CD14-positive monocyte (primary cell): Measurements from ENCODE around the gene C19orf38. TPM values are rescaled to one million over a fixed set of nuclear protein-coding genes. Genes with fewer than 3 reads are reported as not detected.
A peak's percentile ranks its signal among the peaks of the same experiment; 100 is the strongest.

Source experiments
- DNase-seq, 3 donors: peaks; one replicate each; pipeline ENCODE4 v3.0.0-alpha.2; 2011 to 2022
- H2AFZ ChIP-seq: 2 replicates; pipeline ENCODE4 v1.6.0; 2012; ENCODE audit warnings: mild to moderate bottlenecking, low read depth, low read length, inconsistent platforms; ENCODE audit not compliant: insufficient read depth, poor library complexity, severe bottlenecking
- H3K27ac ChIP-seq, 2 donors: 1 replicate in 1 of 2; 2 replicates in 1 of 2; pipeline ENCODE4 v1.5.1; 2012 to 2013; ENCODE audit warnings: low read length in 2 of 2, control low read depth in 1 of 2, inconsistent platforms in 1 of 2, low read depth in 1 of 2, mild to moderate bottlenecking in 1 of 2
- H3K27me3 ChIP-seq, 2 donors: one replicate each; pipeline versions ENCODE4 v1.6.0 to v1.6.1; 2011 to 2013; ENCODE audit warnings: low read length in 2 of 2; ENCODE audit not compliant: control insufficient read depth in 2 of 2, insufficient read depth in 2 of 2
- H3K36me3 ChIP-seq, 2 donors: replicated peaks in 1 of 2; 1 replicate in 1 of 2; 2 replicates in 1 of 2; pipeline versions ENCODE4 v1.5.1 to v1.6.1; 2012 to 2013; ENCODE audit warnings: low read length in 2 of 2, control low read depth in 1 of 2, inconsistent platforms in 1 of 2, mild to moderate bottlenecking in 1 of 2; ENCODE audit not compliant: insufficient read depth in 2 of 2, control insufficient read depth in 1 of 2
- H3K4me1 ChIP-seq, 2 donors: 1 replicate in 1 of 2; 2 replicates in 1 of 2; pipeline versions ENCODE4 v1.5.1 to v1.6.1; 2012 to 2013; ENCODE audit warnings: low read length in 2 of 2, control low read depth in 1 of 2, inconsistent platforms in 1 of 2, mild to moderate bottlenecking in 1 of 2, moderate library complexity in 1 of 2; ENCODE audit not compliant: insufficient read depth in 2 of 2, control insufficient read depth in 1 of 2
- H3K4me2 ChIP-seq: replicated peaks from 2 replicates; pipeline ENCODE3; 2012; ENCODE audit warnings: low read length, moderate library complexity, mild to moderate bottlenecking; ENCODE audit not compliant: poor library complexity, severe bottlenecking; ENCODE audit errors: extremely low read depth
- H3K4me3 ChIP-seq, 3 experiments: fragments of 200-600 bp in 1 of 3; sonication (generic) in 1 of 3; replicated peaks in 1 of 3; 1 replicate in 2 of 3; 2 replicates in 1 of 3; pipeline ENCODE4 v1.5.1; 2011 to 2013; ENCODE audit warnings: low read length in 3 of 3, mild to moderate bottlenecking in 3 of 3, control low read depth in 2 of 3, low read depth in 2 of 3, inconsistent platforms in 1 of 3, moderate library complexity in 1 of 3
- H3K79me2 ChIP-seq: 2 replicates; pipeline ENCODE4 v1.6.0; 2012; ENCODE audit warnings: mild to moderate bottlenecking, control low read depth, inconsistent platforms, low read length, moderate library complexity; ENCODE audit not compliant: insufficient read depth
- H3K9ac ChIP-seq: 2 replicates; pipeline ENCODE4 v1.6.0; 2017; ENCODE audit warnings: low read length, mild to moderate bottlenecking; ENCODE audit not compliant: insufficient read depth, poor library complexity, severe bottlenecking
- H3K9me3 ChIP-seq, 2 donors: replicated peaks in 1 of 2; 1 replicate in 1 of 2; 2 replicates in 1 of 2; pipeline versions ENCODE4 v1.5.1 to v1.6.1; 2012 to 2013; ENCODE audit warnings: low read length in 2 of 2, control low read depth in 1 of 2; ENCODE audit not compliant: control insufficient read depth in 1 of 2, insufficient read depth in 1 of 2
- H4K20me1 ChIP-seq: 2 replicates; pipeline ENCODE4 v1.6.0; 2012; ENCODE audit warnings: mild to moderate bottlenecking, low read length, control low read depth, moderate library complexity; ENCODE audit not compliant: insufficient read depth
- H3K27ac Mint-ChIP-seq, 7 donors: one replicate each; pipeline ENCODE4 v1.8.0; 2020; ENCODE audit warnings: mild to moderate bottlenecking in 7 of 7, mixed read lengths in 7 of 7, moderate library complexity in 6 of 7, inconsistent platforms in 2 of 7
- H3K27me3 Mint-ChIP-seq, 3 donors: one replicate each; pipeline ENCODE4 v1.8.0; 2021 to 2022; ENCODE audit warnings: low read depth in 3 of 3, mild to moderate bottlenecking in 3 of 3, mixed read lengths in 3 of 3, moderate library complexity in 3 of 3, inconsistent platforms in 1 of 3
- H3K36me3 Mint-ChIP-seq, 2 donors: one replicate each; pipeline ENCODE4 v1.8.0; 2020; ENCODE audit warnings: mixed read lengths in 2 of 2, inconsistent platforms in 1 of 2, mild to moderate bottlenecking in 1 of 2
- H3K4me1 Mint-ChIP-seq: one replicate; pipeline ENCODE4 v1.8.0; 2020; ENCODE audit warnings: mild to moderate bottlenecking, mixed read lengths
- H3K4me3 Mint-ChIP-seq, 2 donors: one replicate each; pipeline ENCODE4 v1.8.0; 2020; ENCODE audit warnings: mild to moderate bottlenecking in 2 of 2, mixed read lengths in 2 of 2, moderate library complexity in 1 of 2
- H3K9me3 Mint-ChIP-seq, 7 donors: one replicate each; pipeline ENCODE4 v1.8.0; 2020 to 2022; ENCODE audit warnings: mixed read lengths in 7 of 7, mild to moderate bottlenecking in 6 of 7, moderate library complexity in 6 of 7, inconsistent platforms in 2 of 7
- WGBS: methylation state at CpG from one replicate; pipeline ENCODE4 v1.1.5; 2013; ENCODE audit warnings: missing lambda C conversion rate; ENCODE audit not compliant: insufficient coverage; 5-methylcytosine and 5-hydroxymethylcytosine counted together
- intact Hi-C, 2 donors: fragments of 100-400 bp; cut with micrococcal nuclease; formaldehyde crosslinking; loops; one replicate each; pipeline versions ENCODE4 v1.15.0 to v1.15.1; 2023
- polyA plus RNA-seq, 3 donors: library from polyadenylated mRNA; depleted of rRNA in 1 of 3; unstranded in 2 of 3; stranded (reverse) in 1 of 3; fragments of 300-500 nt in 2 of 3; fragments of >200 nt in 1 of 3; fragmentation: Illumina TruSeq in 2 of 3; gene quantifications; 1 replicate in 2 of 3; 2 replicates in 1 of 3; pipeline ENCODE4 v1.2.3, GENCODE V29; 2012 to 2021
- TF ChIP-seq, protein P1 (sequence below): fragments of 200-600 bp; IDR thresholded peaks from one replicate; pipeline ENCODE4 v1.8.0; 2022; ENCODE audit warnings: antibody characterized with exemption, mild to moderate bottlenecking

Gene C19orf38
- polyA plus RNA-seq, 3 donors, result 134 to 174 (median 149) TPM

DNA sequence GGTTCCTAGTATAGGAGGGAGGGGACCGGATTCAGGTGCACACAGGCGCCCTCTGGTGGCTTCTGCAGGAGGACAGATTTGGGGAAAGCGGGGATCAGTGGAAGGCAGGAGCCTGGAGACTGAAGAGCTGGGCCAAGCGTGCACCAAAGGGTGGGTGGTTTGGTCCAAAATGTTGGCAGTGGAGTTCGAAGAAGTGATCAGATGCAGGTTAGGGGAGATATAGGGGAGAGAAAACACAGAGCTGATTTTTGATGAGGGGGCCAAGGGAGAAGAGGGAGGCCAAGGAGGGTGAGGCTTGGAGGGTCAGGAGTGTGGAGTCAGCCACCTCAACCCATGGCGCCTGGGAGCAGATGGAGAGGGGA, 16.3 kb downstream of the C19orf38 start:
- H3K27me3 ChIP-seq, result no peaks in the 10 kb centered on the region
- peak overlapping the region; percentile 15 to 79 for H3K27ac ChIP-seq
- intact Hi-C loops, result loop anchor here (2.0 to 5.0 kb wide), 2 partner anchors 147 to 148 kb away; partner anchors contain the start of gene DNM2 (in 1 of the 2)
- peaks cover 16% of the 10 kb centered on the region for H3K79me2 ChIP-seq
- peaks cover 26 to 28% of the 10 kb centered on the region in 2 donors for H3K36me3 ChIP-seq
- H3K27me3 Mint-ChIP-seq, result peaks cover 0 to 2% (median 0%) of the 10 kb centered on the region in 3 donors
- H3K9ac ChIP-seq, result no peak overlapping the region
- no peaks in the 10 kb centered on the region for H3K9me3 ChIP-seq
- H3K4me1 ChIP-seq, result peaks cover 43 to 81% of the 10 kb centered on the region in 2 donors
- H4K20me1 ChIP-seq, result peaks cover 17% of the 10 kb centered on the region
- no peak overlapping the region for H3K4me3 Mint-ChIP-seq
- H3K4me2 ChIP-seq, result no peak overlapping the region
- TF ChIP-seq, protein P1, sequence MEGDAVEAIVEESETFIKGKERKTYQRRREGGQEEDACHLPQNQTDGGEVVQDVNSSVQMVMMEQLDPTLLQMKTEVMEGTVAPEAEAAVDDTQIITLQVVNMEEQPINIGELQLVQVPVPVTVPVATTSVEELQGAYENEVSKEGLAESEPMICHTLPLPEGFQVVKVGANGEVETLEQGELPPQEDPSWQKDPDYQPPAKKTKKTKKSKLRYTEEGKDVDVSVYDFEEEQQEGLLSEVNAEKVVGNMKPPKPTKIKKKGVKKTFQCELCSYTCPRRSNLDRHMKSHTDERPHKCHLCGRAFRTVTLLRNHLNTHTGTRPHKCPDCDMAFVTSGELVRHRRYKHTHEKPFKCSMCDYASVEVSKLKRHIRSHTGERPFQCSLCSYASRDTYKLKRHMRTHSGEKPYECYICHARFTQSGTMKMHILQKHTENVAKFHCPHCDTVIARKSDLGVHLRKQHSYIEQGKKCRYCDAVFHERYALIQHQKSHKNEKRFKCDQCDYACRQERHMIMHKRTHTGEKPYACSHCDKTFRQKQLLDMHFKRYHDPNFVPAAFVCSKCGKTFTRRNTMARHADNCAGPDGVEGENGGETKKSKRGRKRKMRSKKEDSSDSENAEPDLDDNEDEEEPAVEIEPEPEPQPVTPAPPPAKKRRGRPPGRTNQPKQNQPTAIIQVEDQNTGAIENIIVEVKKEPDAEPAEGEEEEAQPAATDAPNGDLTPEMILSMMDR, result peak; percentile 93
- H3K27ac Mint-ChIP-seq, result peak overlapping the region; percentile 47 to 91 (median 85)
- WGBS, result 33% methylated on average over 5 of the region's 6 CpGs
- H3K4me1 Mint-ChIP-seq, result peaks cover 53% of the 10 kb centered on the region
- DNase-seq, result peak; percentile 65 to 75 (median 74)
- H3K36me3 Mint-ChIP-seq, result peaks cover 38 to 56% of the 10 kb centered on the region in 2 donors
- peaks cover 0 to 3% (median 0%) of the 10 kb centered on the region in 7 donors for H3K9me3 Mint-ChIP-seq
- H2AFZ ChIP-seq, result no peak overlapping the region
- no peak overlapping the region for H3K4me3 ChIP-seq

DNA sequence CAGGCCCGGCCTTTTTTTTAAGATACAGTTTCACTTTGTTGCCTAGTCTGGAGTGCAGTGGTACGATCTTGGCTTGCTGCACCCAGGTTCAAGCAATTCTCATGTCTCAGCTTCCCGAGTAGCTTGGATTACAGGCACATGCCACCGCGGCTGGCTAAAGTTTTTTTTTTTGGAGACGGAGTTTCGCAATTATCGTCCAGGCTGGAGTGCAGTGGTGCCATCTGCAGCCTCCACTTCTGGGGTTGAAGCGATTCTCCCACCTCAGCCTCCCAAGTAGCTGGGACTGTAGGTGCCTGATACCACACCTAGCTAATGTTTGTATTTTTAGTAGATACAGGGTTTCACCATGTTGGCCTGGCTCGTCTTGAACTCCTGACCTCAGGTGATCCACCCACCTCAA, 18.3 kb downstream of the C19orf38 start:
- Histone ChIP-seq H2AFZ (no peak overlapping the region), H3K27ac (peak overlapping the region in 1 of 2 donors; percentile 26), H3K79me2 (peaks cover 16% of the 10 kb centered on the region), H3K9ac (no peak overlapping the region), H3K4me3 (no peak overlapping the region), H3K9me3 (no peaks in the 10 kb centered on the region), H4K20me1 (peaks cover 17% of the 10 kb centered on the region), H3K4me2 (no peak overlapping the region), H3K36me3 (peaks cover 25 to 26% of the 10 kb centered on the region in 2 donors), H3K4me1 (peaks cover 43 to 74% of the 10 kb centered on the region in 2 donors), H3K27me3 (no peaks in the 10 kb centered on the region)
- Mint-ChIP-seq H3K4me3 (no peak overlapping the region), H3K27ac (peak overlapping the region in 2 of 7 donors; percentile 13 to 26), H3K27me3 (peaks cover 0 to 2% (median 2%) of the 10 kb centered on the region in 3 donors), H3K4me1 (peaks cover 47% of the 10 kb centered on the region), H3K36me3 (peaks cover 35 to 52% of the 10 kb centered on the region in 2 donors), H3K9me3 (peaks cover 0 to 2% (median 0%) of the 10 kb centered on the region in 7 donors)
- intact Hi-C loops, result loop anchor here in 1 of 2 donors (5.0 kb wide), 1 partner anchor 84 kb away; no protein-coding TSS in a partner anchor
- TF ChIP-seq, protein P1, result no peak
- DNase-seq, result no peak
- 33% methylated on average over 5 of the region's 10 CpGs for WGBS
